NB4 (cell line): Measurements from ENCODE around the gene OR2A42.
"Not testable (repeated sequence)": the region's sequence is repeated elsewhere in the genome, so short reads cannot be mapped to it uniquely, and the experiment has no call there.

ENCODE experiments used
- POLR2A ChIP-seq: IDR thresholded peaks from 2 replicates; pipeline ENCODE4 v1.6.1; 2011; ENCODE audit warnings: mild to moderate bottlenecking; ENCODE audit not compliant: insufficient read length; ENCODE audit errors: extremely low read depth
- TF ChIP-seq, protein P1 (sequence below): IDR thresholded peaks from one replicate; pipeline ENCODE4 v1.5.1; 2012; ENCODE audit warnings: low read depth, low read length
- TF ChIP-seq, protein P2 (sequence below): IDR thresholded peaks from 2 replicates; pipeline ENCODE4 v1.6.1; 2011; ENCODE audit warnings: low read depth, low read length

DNA sequence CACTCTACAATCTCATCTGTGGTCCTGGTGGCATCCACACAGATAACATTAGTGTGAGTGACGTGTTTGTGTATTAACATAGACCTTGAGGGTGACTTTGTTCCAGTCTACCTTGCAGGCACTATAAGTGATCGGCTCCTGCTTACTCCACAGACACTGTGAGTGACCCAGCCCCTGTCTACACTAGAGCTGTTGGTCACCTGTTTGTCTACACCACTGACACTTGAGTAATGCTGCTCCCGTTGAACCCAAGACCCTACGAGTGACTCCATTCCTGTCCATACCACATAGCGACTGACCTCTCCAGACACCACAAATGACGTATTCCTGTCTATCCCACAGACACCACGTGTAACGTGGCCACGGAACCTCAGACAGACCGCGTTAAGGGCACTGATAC is 45.6 kb downstream of the OR2A42 start:
- TF ChIP-seq, protein P1, sequence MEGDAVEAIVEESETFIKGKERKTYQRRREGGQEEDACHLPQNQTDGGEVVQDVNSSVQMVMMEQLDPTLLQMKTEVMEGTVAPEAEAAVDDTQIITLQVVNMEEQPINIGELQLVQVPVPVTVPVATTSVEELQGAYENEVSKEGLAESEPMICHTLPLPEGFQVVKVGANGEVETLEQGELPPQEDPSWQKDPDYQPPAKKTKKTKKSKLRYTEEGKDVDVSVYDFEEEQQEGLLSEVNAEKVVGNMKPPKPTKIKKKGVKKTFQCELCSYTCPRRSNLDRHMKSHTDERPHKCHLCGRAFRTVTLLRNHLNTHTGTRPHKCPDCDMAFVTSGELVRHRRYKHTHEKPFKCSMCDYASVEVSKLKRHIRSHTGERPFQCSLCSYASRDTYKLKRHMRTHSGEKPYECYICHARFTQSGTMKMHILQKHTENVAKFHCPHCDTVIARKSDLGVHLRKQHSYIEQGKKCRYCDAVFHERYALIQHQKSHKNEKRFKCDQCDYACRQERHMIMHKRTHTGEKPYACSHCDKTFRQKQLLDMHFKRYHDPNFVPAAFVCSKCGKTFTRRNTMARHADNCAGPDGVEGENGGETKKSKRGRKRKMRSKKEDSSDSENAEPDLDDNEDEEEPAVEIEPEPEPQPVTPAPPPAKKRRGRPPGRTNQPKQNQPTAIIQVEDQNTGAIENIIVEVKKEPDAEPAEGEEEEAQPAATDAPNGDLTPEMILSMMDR = not testable (repeated sequence)
- TF ChIP-seq, protein P2, sequence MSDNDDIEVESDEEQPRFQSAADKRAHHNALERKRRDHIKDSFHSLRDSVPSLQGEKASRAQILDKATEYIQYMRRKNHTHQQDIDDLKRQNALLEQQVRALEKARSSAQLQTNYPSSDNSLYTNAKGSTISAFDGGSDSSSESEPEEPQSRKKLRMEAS = not testable (repeated sequence)
- TF ChIP-seq POLR2A = not testable (repeated sequence)
